GM12878 (cell line): ENCODE data around the gene LRRC7. TPM values are rescaled to one million over a fixed set of nuclear protein-coding genes. Genes with fewer than 3 reads are reported as not detected.

ENCODE experiments used
- ATAC-seq: fragments of 200-7000 bp; cut with Tn5 transposase; 3 replicates; pipeline ENCODE4 v1.9.1; 2020; ENCODE audit warnings: mild to moderate bottlenecking, moderate library complexity
- BruUV-seq: library from RNA; stranded (reverse); fragments of 400-500 nt; replicated peaks from 2 replicates; lab custom pipeline; 2021; lab: Mats Ljungman, UMichigan
- CTCF ChIA-PET: fragments of 300-600 bp; sonication (Branson Sonifier 250); formaldehyde crosslinking; extraction: SDS; loops from one replicate; lab custom pipeline; 2021; ENCODE audit warnings: inconsistent platforms; lab: Yijun Ruan, JAX
- POLR2A ChIA-PET: fragments of 350-600 bp; formaldehyde crosslinking; extraction: SDS; loops from one replicate; lab custom pipeline; 2021; ENCODE audit warnings: inconsistent platforms; lab: Charles Lee
- RAD21 ChIA-PET: fragments of 300-600 bp; sonication (Branson Sonifier 250); formaldehyde crosslinking; loops from one replicate; lab custom pipeline; 2023; ENCODE audit warnings: antibody characterized with exemption; ENCODE audit not compliant: unreplicated experiment; lab: Charles Lee
- SMC1A ChIA-PET: fragments of 300-600 bp; sonication (Branson Sonifier 250); formaldehyde crosslinking; loops from one replicate; lab custom pipeline; 2023; ENCODE audit not compliant: unreplicated experiment, uncharacterized antibody; lab: Charles Lee
- DNase-seq: peaks from one replicate; pipeline ENCODE4 v3.0.0-alpha.2; 2011; ENCODE audit warnings: low read depth, low spot score
- FAIRE-seq: peaks from 3 replicates; lab custom pipeline; 2011; peaks lifted over from hg19 to GRCh38; lab: Jason Lieb, UNC
- H2AFZ ChIP-seq: 2 replicates; pipeline ENCODE4 v1.6.0; 2011; ENCODE audit warnings: low read depth, low read length, control low read depth; ENCODE audit not compliant: control insufficient read depth
- H3K27ac ChIP-seq: 2 replicates; pipeline ENCODE4 v1.5.1; 2011; ENCODE audit warnings: control low read depth; ENCODE audit not compliant: control insufficient read depth, insufficient read depth
- H3K27me3 ChIP-seq, 2 experiments: replicated peaks in 1 of 2; 2 replicates each; pipeline versions ENCODE4 v1.6.0 to v1.6.1; 2011; ENCODE audit warnings: low read length in 1 of 2; ENCODE audit not compliant: control insufficient read depth in 2 of 2, insufficient read depth in 2 of 2
- H3K36me3 ChIP-seq, 2 experiments: 2 replicates each; pipeline ENCODE4 v1.5.1; 2011; ENCODE audit warnings: low read length in 1 of 2; ENCODE audit not compliant: control insufficient read depth in 2 of 2, insufficient read depth in 2 of 2
- H3K4me1 ChIP-seq: 2 replicates; pipeline ENCODE4 v1.6.1; 2011; ENCODE audit warnings: mild to moderate bottlenecking, low read length, moderate library complexity, mixed read lengths; ENCODE audit not compliant: control insufficient read depth, insufficient read depth
- H3K4me2 ChIP-seq: 2 replicates; pipeline ENCODE4 v1.6.0; 2011; ENCODE audit warnings: control low read depth; ENCODE audit not compliant: control insufficient read depth, insufficient read depth
- H3K4me3 ChIP-seq: fragments of 200-600 bp; sonication (generic); 2 replicates; pipeline ENCODE4 v1.5.1; 2016
- H3K79me2 ChIP-seq: 2 replicates; pipeline ENCODE4 v1.6.0; 2011; ENCODE audit warnings: low read length; ENCODE audit not compliant: control insufficient read depth, insufficient read depth
- H3K9ac ChIP-seq: 2 replicates; pipeline ENCODE4 v1.8.0; 2011; ENCODE audit warnings: low read length, control low read depth, mixed read lengths; ENCODE audit not compliant: control insufficient read depth, insufficient read depth
- H3K9me3 ChIP-seq: replicated peaks from 3 replicates; pipeline ENCODE4 v1.5.1; 2011; ENCODE audit warnings: mild to moderate bottlenecking, low read length; ENCODE audit not compliant: control insufficient read depth, insufficient read depth
- H4K20me1 ChIP-seq: 2 replicates; pipeline ENCODE4 v1.6.0; 2011; ENCODE audit not compliant: control insufficient read depth, insufficient read depth
- CBX5 ChIP-seq: sonication (generic); IDR thresholded peaks from 2 replicates; pipeline ENCODE4 v1.6.1; 2016; ENCODE audit warnings: low read depth, moderate library complexity, mild to moderate bottlenecking, inconsistent platforms
- CREB1 ChIP-seq: IDR thresholded peaks from 2 replicates; pipeline ENCODE4 v1.6.1; 2012; ENCODE audit warnings: low read depth, mild to moderate bottlenecking, inconsistent platforms
- EP300 ChIP-seq, 2 experiments: fragments of 150-350 bp in 1 of 2; IDR thresholded peaks; 2 replicates each; pipeline ENCODE4 v1.6.1; 2011 to 2012; ENCODE audit warnings: low read depth in 2 of 2, low read length in 2 of 2, borderline replicate concordance in 1 of 2, improper control_type of control experiment in 1 of 2, inconsistent platforms in 1 of 2; ENCODE audit not compliant: control insufficient read depth in 1 of 2
- HDAC6 ChIP-seq: fragments of 200-600 bp; sonication (generic); IDR thresholded peaks from one replicate; pipeline ENCODE4 v1.8.0; 2017; ENCODE audit warnings: antibody characterized with exemption; ENCODE audit not compliant: unreplicated experiment
- KAT2A ChIP-seq: conservative IDR thresholded peaks from 2 replicates; pipeline ENCODE4 v1.6.1; 2011; ENCODE audit warnings: low read depth, low read length; ENCODE audit not compliant: control insufficient read depth
- NFYB ChIP-seq: IDR thresholded peaks from 2 replicates; pipeline ENCODE4 v1.6.1; 2011; ENCODE audit warnings: low read depth, mild to moderate bottlenecking, low read length, improper control_type of control experiment, moderate library complexity; ENCODE audit not compliant: insufficient read depth
- SMAD1 ChIP-seq: fragments of 450-650 bp; IDR thresholded peaks from 2 replicates; pipeline ENCODE4 v1.6.1; 2018; ENCODE audit warnings: mild to moderate bottlenecking, low read depth; ENCODE audit not compliant: partially characterized antibody
- SREBF1 ChIP-seq: IDR thresholded peaks from 2 replicates; pipeline ENCODE4 v1.6.1; 2012; ENCODE audit warnings: mild to moderate bottlenecking, low read length
- SRF ChIP-seq, 2 experiments: IDR thresholded peaks; 2 replicates each; pipeline ENCODE4 v1.6.1; 2011; ENCODE audit warnings: low read depth in 2 of 2, low read length in 2 of 2, mild to moderate bottlenecking in 1 of 2, moderate library complexity in 1 of 2
- TCF12 ChIP-seq: IDR thresholded peaks from 2 replicates; pipeline ENCODE4 v1.6.1; 2011; ENCODE audit warnings: low read depth, mild to moderate bottlenecking, low read length
- WGBS: methylation state at CpG from one replicate; pipeline ENCODE4 v1.1.6; 2016; ENCODE audit warnings: low lambda C conversion rate; ENCODE audit not compliant: insufficient replicate concordance, insufficient coverage; ENCODE audit errors: missing lambda C conversion rate; 5-methylcytosine and 5-hydroxymethylcytosine counted together
- in situ Hi-C: fragments of 300-500 bp; cut with MboI; formaldehyde crosslinking; loops from 9 replicates; pipeline ENCODE4 v1.14.3; 2018; ENCODE audit warnings: mixed read lengths
- intact Hi-C: fragments of 100-400 bp; cut with micrococcal nuclease; formaldehyde crosslinking; loops from one replicate; pipeline ENCODE4 v1.14.2; 2022; ENCODE audit not compliant: unreplicated experiment
- polyA plus RNA-seq, 11 experiments: library from polyadenylated mRNA; depleted of rRNA in 4 of 11; unstranded in 6 of 11; stranded (reverse) in 5 of 11; fragments of >200 nt; fragmentation: Nextera tagmentation in 4 of 11; fragmentation: Illumina TruSeq in 1 of 11; extraction: Ambion mirVana in 4 of 11; extraction: Trizol in 1 of 11; gene quantifications; 1 replicate in 1 of 11; 2 replicates in 10 of 11; pipeline versions ENCODE4 v1.2.1 to v1.2.3, GENCODE V29; 2011 to 2016; ENCODE audit warnings: inconsistent platforms in 2 of 11, missing spikeins in 2 of 11, low read depth in 1 of 11
- total RNA-seq, 4 experiments: library from RNA; depleted of rRNA in 3 of 4; stranded (reverse); fragments of >200 nt in 3 of 4; fragmentation: Illumina TruSeq in 1 of 4; extraction: Trizol in 1 of 4; gene quantifications; 2 replicates each; pipeline versions ENCODE4 v1.2.1 to v1.2.3, GENCODE V29; 2013 to 2021

LRRC7 gene
- total and polyA plus RNA-seq, 10 of the 15 experiments (the other 5 are each of a cell fraction or from before 2014, with no cell fraction given): 0.05 to 1.4 (median 0.24) TPM; not detected in 5

DNA sequence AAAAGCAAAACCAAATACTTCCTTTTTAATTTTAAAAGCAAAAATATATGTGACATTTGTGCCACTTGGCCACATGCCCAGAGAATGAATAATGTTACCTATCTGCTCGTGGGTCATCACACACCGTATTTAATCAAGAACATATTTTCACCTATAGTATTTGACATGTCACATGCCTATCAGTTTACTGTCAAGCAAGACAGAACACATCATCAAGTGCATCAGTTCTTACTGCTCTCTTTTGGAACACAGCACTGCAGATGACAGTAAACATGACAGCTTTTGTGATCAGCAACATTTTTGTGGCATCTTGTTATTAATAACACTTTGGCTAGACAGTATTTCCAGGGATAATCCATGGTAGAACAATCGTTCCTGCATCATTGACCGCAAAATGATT is 134.4 kb downstream of the LRRC7 start (continued):
- TF ChIP-seq EP300 (IDR thresholded peaks at IDR 0.05; ENCODE audit: borderline replicate concordance in 1 of 2, control insufficient read depth in 1 of 2, low read depth in 2 of 2, low read length in 2 of 2): no peak
- no peak for TF ChIP-seq CREB1
- no peak for TF ChIP-seq CBX5
- TF ChIP-seq KAT2A: no peak
- no peak for TF ChIP-seq NFYB
- no peak for TF ChIP-seq SRF (IDR thresholded peaks at IDR 0.05; ENCODE audit: low read depth in 2 of 2, low read length in 2 of 2)
- no peak for TF ChIP-seq HDAC6
- TF ChIP-seq SREBF1: no peak

DNA sequence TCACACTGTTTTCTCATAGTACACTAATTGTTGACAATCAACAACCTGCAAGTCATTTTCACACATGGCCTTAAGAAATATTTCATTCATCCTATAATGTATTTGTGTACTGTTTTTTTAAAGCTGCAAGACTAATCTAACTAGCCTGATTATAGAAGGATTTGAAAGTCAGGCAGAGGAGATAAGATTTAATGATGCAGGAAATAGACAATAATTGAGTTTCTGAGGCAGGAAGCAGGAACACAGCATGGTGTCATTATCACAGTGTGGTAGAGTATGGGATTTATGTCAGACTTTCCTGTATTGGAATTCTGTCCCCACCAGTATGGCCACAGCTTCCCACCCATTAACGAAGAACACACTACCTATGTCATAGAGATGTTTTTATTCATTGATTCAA is 138.8 kb downstream of the LRRC7 start:
- no peaks in the 10 kb centered on the region for H3K4me1 ChIP-seq
- no TSS peak for BruUV-seq
- 5% methylated on average over 1 of the region's 1 CpG for WGBS
- intact Hi-C loops (no loop called here), in situ Hi-C loops (no loop called here)
- H3K27ac ChIP-seq: no peak overlapping the region
- TF ChIP-seq SMAD1 (no peak), TCF12 (no peak)
- FAIRE-seq: no peak
- H4K20me1 ChIP-seq: no peaks in the 10 kb centered on the region
- POLR2A ChIA-PET: no interaction called here
- no peak for DNase-seq
- no peaks in the 10 kb centered on the region for H3K36me3 ChIP-seq
- H3K4me2 ChIP-seq: no peak overlapping the region
- SMC1A ChIA-PET: no interaction called here
- H3K9ac ChIP-seq: no peak overlapping the region
- no peaks in the 10 kb centered on the region for H3K27me3 ChIP-seq
- RAD21 ChIA-PET: no interaction called here
- no peak for ATAC-seq
- CTCF ChIA-PET: no interaction called here
- no peak overlapping the region for H2AFZ ChIP-seq
- no peaks in the 10 kb centered on the region for H3K9me3 ChIP-seq
- H3K79me2 ChIP-seq: no peaks in the 10 kb centered on the region
- H3K4me3 ChIP-seq: no peak overlapping the region
